Coronary artery (tissue), 2 donors: ENCODE measurements around the gene SORBS2.

ENCODE experiments used
- DNase-seq: peaks from one replicate; pipeline ENCODE4 v3.0.0-alpha.2; 2017; ENCODE audit warnings: low spot score
- H3K27ac ChIP-seq, 2 donors: fragments of 200-600 bp; sonication (generic); one replicate each; pipeline ENCODE4 v1.5.1; 2016 to 2019
- H3K4me3 ChIP-seq: fragments of 200-600 bp; sonication (generic); 2 replicates; pipeline ENCODE4 v1.5.1; 2016; ENCODE audit warnings: mild to moderate bottlenecking, moderate library complexity
- TF ChIP-seq, protein P1 (sequence below): fragments of 200-600 bp; sonication (generic); IDR thresholded peaks from one replicate; pipeline ENCODE4 v1.5.1; 2019; ENCODE audit warnings: antibody characterized with exemption

SORBS2 gene

DNA sequence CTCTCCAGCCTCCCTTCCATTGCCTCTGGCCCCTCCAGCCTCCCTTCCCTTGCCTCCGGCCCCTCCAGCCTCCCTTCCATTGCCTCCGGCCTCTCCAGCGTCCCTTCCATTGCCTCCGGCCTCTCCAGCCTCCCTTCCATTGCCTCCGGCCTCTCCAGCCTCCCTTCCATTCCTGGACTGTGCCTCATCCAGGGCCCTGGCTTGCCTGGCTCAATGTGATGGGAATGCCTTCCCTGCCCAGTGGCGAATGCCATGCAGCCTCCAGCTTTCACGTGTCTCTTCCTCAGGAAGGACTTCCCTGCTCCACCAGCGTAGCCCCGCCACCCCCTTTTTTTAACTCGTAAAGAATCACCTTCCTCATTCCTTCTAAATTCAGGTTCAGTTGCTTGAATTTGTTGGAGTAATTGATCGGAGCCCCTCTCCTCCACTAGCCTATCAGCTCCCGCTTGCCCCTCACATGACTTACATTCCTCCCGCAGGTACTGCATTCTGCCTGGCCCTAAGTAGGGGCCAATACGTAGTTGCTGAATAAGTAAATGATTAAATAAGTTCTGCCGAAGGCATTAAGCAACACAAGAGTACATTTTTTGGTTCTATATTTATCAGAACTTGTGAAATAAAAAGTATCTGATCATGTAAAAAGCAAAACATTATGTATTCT, 30.3 kb downstream of the SORBS2 start:
- H3K27ac ChIP-seq: no peak overlapping the region
- DNase-seq: no peak
- TF ChIP-seq, protein P1, sequence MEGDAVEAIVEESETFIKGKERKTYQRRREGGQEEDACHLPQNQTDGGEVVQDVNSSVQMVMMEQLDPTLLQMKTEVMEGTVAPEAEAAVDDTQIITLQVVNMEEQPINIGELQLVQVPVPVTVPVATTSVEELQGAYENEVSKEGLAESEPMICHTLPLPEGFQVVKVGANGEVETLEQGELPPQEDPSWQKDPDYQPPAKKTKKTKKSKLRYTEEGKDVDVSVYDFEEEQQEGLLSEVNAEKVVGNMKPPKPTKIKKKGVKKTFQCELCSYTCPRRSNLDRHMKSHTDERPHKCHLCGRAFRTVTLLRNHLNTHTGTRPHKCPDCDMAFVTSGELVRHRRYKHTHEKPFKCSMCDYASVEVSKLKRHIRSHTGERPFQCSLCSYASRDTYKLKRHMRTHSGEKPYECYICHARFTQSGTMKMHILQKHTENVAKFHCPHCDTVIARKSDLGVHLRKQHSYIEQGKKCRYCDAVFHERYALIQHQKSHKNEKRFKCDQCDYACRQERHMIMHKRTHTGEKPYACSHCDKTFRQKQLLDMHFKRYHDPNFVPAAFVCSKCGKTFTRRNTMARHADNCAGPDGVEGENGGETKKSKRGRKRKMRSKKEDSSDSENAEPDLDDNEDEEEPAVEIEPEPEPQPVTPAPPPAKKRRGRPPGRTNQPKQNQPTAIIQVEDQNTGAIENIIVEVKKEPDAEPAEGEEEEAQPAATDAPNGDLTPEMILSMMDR: no peak
- H3K4me3 ChIP-seq: no peak overlapping the region

DNA sequence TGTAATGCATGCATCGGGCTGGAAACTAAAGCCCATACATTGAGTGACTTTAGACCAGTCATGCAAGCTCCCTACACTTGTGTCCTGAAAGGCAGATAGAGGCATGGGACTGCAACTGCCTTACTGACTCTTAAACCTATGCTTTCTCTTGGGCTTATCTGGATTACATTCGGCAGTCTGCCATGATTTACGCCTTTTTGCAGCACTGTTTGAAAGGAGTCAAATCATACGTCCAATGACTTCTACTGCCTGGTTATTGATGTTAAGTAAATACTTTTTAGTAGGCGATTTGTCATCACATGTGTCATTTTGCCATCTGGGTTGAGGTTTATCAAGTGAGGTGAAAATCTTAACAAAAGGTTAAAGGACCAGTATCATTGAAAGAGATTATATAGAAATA, 31.5 kb downstream of the SORBS2 start:
- H3K4me3 ChIP-seq: no peak overlapping the region
- H3K27ac ChIP-seq: no peak overlapping the region
- no peak for DNase-seq
- TF ChIP-seq, protein P1: no peak

DNA sequence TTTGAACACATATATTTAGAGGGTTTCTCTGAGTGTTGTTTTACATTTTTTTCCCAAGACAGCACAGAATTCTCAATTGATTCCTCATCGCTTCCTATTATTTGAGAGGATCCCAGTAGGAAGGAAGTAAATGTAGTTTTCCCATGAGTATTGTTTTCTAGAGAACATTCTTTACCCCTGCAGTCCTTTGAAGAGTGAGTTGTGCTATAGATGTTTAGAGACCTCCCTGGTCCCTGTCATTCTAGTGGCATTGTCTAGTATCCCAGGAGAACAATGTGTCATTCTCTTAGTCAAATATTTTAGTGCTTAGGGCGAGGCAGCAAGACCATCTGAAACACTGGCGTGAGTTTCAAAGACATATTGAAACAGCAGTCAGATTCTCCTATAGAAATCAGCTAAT, 32.5 kb downstream of the SORBS2 start:
- DNase-seq: no peak
- H3K27ac ChIP-seq: no peak overlapping the region
- no peak overlapping the region for H3K4me3 ChIP-seq
- TF ChIP-seq, protein P1: no peak

DNA sequence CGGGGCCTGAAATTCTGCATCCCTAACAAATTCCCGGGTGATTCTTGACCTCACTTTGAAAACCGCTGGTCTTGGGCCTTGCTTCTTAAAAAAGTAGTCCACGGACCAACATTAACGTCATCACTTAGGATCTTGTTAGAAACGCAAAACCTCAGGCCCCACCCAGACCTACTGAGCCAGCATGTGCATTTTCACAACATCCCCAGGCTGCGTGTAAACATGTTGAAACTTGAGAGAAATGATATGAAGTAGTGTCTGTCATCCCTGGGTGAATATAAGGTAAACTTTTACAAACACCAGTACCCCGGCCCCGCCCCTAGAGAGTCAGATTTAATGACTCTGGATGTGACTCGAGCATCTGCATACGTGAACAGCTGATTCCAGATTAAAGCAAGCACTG, 33.7 kb downstream of the SORBS2 start:
- Histone ChIP-seq H3K27ac (no peak overlapping the region), H3K4me3 (no peak overlapping the region)
- TF ChIP-seq, protein P1: no peak
- no peak for DNase-seq

DNA sequence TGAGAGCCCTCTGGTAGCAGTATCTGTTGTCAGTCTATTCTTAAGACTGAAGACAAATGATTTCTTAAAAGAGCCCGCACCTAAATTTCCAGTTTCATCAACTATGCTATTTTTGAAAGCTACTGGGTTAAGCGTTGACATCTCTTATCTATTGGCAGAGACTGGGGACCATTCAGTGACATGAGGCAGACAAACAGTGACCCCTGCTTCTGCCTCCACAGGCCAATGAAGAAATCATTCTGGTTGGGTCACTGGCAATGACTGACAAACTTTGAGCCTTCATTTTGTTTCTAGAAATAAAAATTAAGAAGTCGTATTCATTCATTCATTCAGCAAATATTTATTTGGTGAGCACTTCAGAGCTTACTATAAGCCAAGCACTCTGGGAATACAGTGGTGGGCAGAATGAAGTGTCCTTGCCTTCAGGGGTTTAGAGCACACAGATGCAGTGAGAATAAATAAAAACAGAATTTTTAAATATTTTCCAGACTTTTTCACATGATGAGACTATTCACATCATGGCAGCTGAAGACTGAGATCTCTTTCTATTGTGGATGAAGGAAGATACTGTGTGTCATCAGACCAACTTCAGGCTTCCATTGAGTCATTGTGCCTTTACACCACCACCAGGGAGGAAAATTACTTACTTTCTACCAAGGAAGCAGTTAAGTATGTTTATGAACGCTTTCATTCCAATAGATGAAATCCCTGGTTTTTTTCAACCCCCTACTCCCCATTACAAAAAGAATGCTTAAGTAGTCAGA, 36.0 kb downstream of the SORBS2 start:
- TF ChIP-seq, protein P1: no peak
- H3K27ac ChIP-seq: peak overlapping the region; percentile 86 to 87
- DNase-seq: no peak
- H3K4me3 ChIP-seq: peak overlapping the region; percentile 61

DNA sequence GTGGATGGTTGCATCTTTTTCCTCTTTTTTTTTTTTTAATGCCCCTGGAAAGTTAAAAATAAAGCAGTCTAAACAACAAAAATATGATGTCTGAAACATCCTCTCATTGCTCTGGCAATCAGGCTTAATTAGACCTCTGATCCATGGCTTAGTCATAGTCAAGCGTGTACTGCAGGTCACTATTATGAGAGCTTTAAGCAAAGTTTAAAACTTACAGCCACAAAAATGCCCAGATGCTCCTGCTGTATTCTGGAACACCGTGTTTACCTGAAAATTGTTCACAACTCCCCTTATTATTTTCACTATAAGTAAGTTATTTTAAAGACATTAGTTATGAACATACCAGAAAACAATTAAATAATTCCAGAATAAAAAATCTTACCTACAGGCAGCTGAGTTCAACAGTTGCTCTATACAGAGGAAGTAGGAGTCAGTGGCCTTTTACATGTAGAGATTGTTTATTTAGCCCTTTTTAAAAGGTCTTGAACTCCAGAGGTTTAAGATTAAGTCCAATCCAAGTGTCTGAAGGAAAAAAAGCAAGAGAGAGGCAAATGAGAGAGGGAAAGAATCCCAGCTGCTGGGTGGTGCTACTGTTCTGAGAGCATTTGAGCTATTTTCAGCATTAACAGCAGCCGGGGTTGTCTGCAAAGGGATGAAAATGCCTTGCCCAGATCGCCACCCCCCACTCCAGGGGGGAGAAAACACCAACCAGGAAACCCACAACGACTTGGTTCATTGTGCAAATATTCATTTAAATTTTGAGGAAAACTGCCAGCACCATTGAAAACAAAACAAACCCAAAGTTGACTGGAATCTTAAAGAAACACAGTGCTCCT, 36.9 kb downstream of the SORBS2 start:
- peak overlapping the region; percentile 61 for H3K4me3 ChIP-seq
- peak; percentile 86 for DNase-seq

More for the DNA sequence above, 36.9 kb downstream of the SORBS2 start:
- TF ChIP-seq, protein P1: no peak
- H3K27ac ChIP-seq: peak overlapping the region; percentile 86 to 87
